K562 (cell line): Measurements from ENCODE around the gene KLK8. TPM values are rescaled to one million over a fixed set of nuclear protein-coding genes. Genes with fewer than 3 reads are reported as not detected.

Source experiments
- ATAC-seq: fragments of 200-7000 bp; cut with Tn5 transposase; 3 replicates; pipeline ENCODE4 v1.9.1; 2020; ENCODE audit warnings: moderate library complexity
- BruUV-seq: library from RNA; stranded (reverse); fragments of 400-500 nt; replicated peaks from 2 replicates; lab custom pipeline; 2021; lab: Mats Ljungman, UMichigan
- CTCF ChIA-PET: fragments of 300-600 bp; formaldehyde crosslinking; extraction: SDS; loops from one replicate; lab custom pipeline; 2021; ENCODE audit warnings: low intra/inter-chr PET ratio; lab: Yijun Ruan, JAX
- POLR2A ChIA-PET: fragments of 300-600, 350-650 bp; sonication (Branson Sonifier 250); formaldehyde crosslinking; extraction: SDS; loops from one replicate; lab custom pipeline; 2021; ENCODE audit warnings: antibody characterized with exemption, inconsistent platforms; lab: Yijun Ruan, JAX
- DNase-seq, 4 experiments: peaks; one replicate each; pipeline versions ENCODE4 v3.0.0 to v3.0.0-alpha.2; 2011 to 2018; ENCODE audit warnings: low spot score in 3 of 4, mixed read lengths in 3 of 4; ENCODE audit errors: extremely low read depth in 1 of 4
- FAIRE-seq: peaks from 2 replicates; lab custom pipeline; 2011; peaks lifted over from hg19 to GRCh38; lab: Jason Lieb, UNC
- H2AFZ ChIP-seq: 2 replicates; pipeline ENCODE4 v1.6.0; 2011; ENCODE audit warnings: low read depth, low read length, control low read depth, inconsistent platforms
- H3K27ac ChIP-seq: fragments of 200-600 bp; 3 replicates; pipeline ENCODE4 v1.8.0; 2011; ENCODE audit warnings: low read depth, mild to moderate bottlenecking, control low read depth, inconsistent platforms, low read length, moderate library complexity, mixed read lengths; ENCODE audit errors: extremely low read depth
- H3K27me3 ChIP-seq, 2 experiments: fragments of 300-600 bp in 1 of 2; 2 replicates in 1 of 2; 3 replicates in 1 of 2; pipeline versions ENCODE4 v1.6.0 to v1.8.0; 2011; ENCODE audit warnings: inconsistent platforms in 2 of 2, low read length in 2 of 2, mild to moderate bottlenecking in 1 of 2, mixed read lengths in 1 of 2, moderate library complexity in 1 of 2; ENCODE audit not compliant: control insufficient read depth in 2 of 2, insufficient read depth in 2 of 2
- H3K36me3 ChIP-seq: fragments of 300-600 bp; 3 replicates; pipeline ENCODE4 v1.8.0; 2011; ENCODE audit warnings: mild to moderate bottlenecking, low read length, inconsistent platforms; ENCODE audit not compliant: control insufficient read depth, insufficient read depth
- H3K4me1 ChIP-seq, 2 experiments: fragments of 200-600 bp in 1 of 2; replicated peaks in 1 of 2; 2 replicates in 1 of 2; 3 replicates in 1 of 2; pipeline versions ENCODE4 v1.5.1 to v1.8.0; 2011; ENCODE audit warnings: inconsistent platforms in 2 of 2, low read length in 2 of 2, mild to moderate bottlenecking in 1 of 2, mixed read lengths in 1 of 2, moderate library complexity in 1 of 2; ENCODE audit not compliant: control insufficient read depth in 2 of 2, insufficient read depth in 2 of 2
- H3K4me2 ChIP-seq: 2 replicates; pipeline ENCODE4 v1.6.1; 2011; ENCODE audit warnings: low read length, control low read depth, inconsistent platforms, mixed read lengths; ENCODE audit not compliant: insufficient read depth
- H3K4me3 ChIP-seq: fragments of 200-600 bp; sonication (generic), shearing (Covaris generic); 2 replicates; pipeline ENCODE4 v1.5.1; 2016; ENCODE audit warnings: control low read depth, inconsistent platforms
- H3K79me2 ChIP-seq: fragments of 200-600 bp; 3 replicates; pipeline ENCODE4 v1.8.0; 2011; ENCODE audit warnings: low read length, inconsistent platforms; ENCODE audit not compliant: control insufficient read depth, insufficient read depth
- H3K9ac ChIP-seq, 2 experiments: 2 replicates each; pipeline versions ENCODE4 v1.6.0 to v1.6.1; 2011; ENCODE audit warnings: low read depth in 2 of 2, low read length in 2 of 2, control low read depth in 1 of 2, inconsistent platforms in 1 of 2, mild to moderate bottlenecking in 1 of 2, mixed read lengths in 1 of 2; ENCODE audit not compliant: insufficient read depth in 1 of 2
- H3K9me1 ChIP-seq: one replicate; pipeline ENCODE4 v1.6.0; 2011; ENCODE audit warnings: inconsistent platforms, mild to moderate bottlenecking, low read length, moderate library complexity; ENCODE audit not compliant: control insufficient read depth, insufficient read depth
- H3K9me3 ChIP-seq: replicated peaks from 2 replicates; pipeline ENCODE4 v1.5.1; 2011; ENCODE audit warnings: low read depth, low read length, inconsistent platforms; ENCODE audit not compliant: control insufficient read depth, insufficient read depth
- H4K20me1 ChIP-seq: replicated peaks from 2 replicates; pipeline ENCODE4 v1.6.1; 2011; ENCODE audit warnings: low read length, inconsistent platforms, mixed read lengths; ENCODE audit not compliant: control insufficient read depth, insufficient read depth
- ADNP ChIP-seq: fragments of 200-800 bp; sonication (Bioruptor generic); IDR thresholded peaks from 2 replicates; pipeline ENCODE4 v1.6.1; 2016; ENCODE audit warnings: missing genetic modification characterization, missing compliant biosample characterization
- ARID3B ChIP-seq: fragments of 250-450 bp; sonication (Bioruptor Pico); IDR thresholded peaks from 2 replicates; pipeline ENCODE4 v1.4.0; 2020; ENCODE audit warnings: borderline replicate concordance
- CBX8 ChIP-seq: fragments of 200-600 bp; sonication (generic); IDR thresholded peaks from 2 replicates; pipeline ENCODE4 v1.6.1; 2012; ENCODE audit warnings: borderline replicate concordance, mixed run types, low read depth, mild to moderate bottlenecking, moderate library complexity, mixed read lengths, low read length, control low read depth, inconsistent platforms; ENCODE audit not compliant: poor library complexity, severe bottlenecking; ENCODE audit errors: extremely low read depth
- CTCF ChIP-seq, 3 experiments: IDR thresholded peaks in 2 of 3; conservative IDR thresholded peaks in 1 of 3; 2 replicates each; pipeline ENCODE4 v1.5.1; 2011 to 2012; ENCODE audit warnings: low read length in 3 of 3, mild to moderate bottlenecking in 3 of 3, control low read depth in 2 of 3, improper control_type of control experiment in 1 of 3, inconsistent platforms in 1 of 3, low read depth in 1 of 3, mixed read lengths in 1 of 3, moderate library complexity in 1 of 3; ENCODE audit not compliant: insufficient read depth in 2 of 3
- DLX4 ChIP-seq: fragments of 250-450 bp; sonication (Bioruptor Pico); IDR thresholded peaks from 2 replicates; pipeline ENCODE4 v1.6.1; 2021; ENCODE audit warnings: mild to moderate bottlenecking
- E2F6 ChIP-seq, 2 experiments: IDR thresholded peaks; 2 replicates each; pipeline ENCODE4 v1.6.1; 2011; ENCODE audit warnings: borderline replicate concordance in 1 of 2, control low read depth in 1 of 2, low read depth in 1 of 2, low read length in 1 of 2, mild to moderate bottlenecking in 1 of 2, mixed read lengths in 1 of 2, moderate library complexity in 1 of 2; ENCODE audit not compliant: insufficient read depth in 1 of 2, insufficient read length in 1 of 2, poor library complexity in 1 of 2, severe bottlenecking in 1 of 2; ENCODE audit errors: extremely low read depth in 1 of 2
- ELF2 ChIP-seq: fragments of 250-450 bp; sonication (Bioruptor Pico); IDR thresholded peaks from 2 replicates; pipeline ENCODE4 v1.5.0; 2021; ENCODE audit warnings: mild to moderate bottlenecking
- FOSL1 ChIP-seq: fragments of 200-800 bp; sonication (Bioruptor generic); conservative IDR thresholded peaks from 2 replicates; pipeline ENCODE4 v1.6.1; 2016; ENCODE audit warnings: missing genetic modification characterization, missing compliant biosample characterization
- HDAC3 ChIP-seq: fragments of 450-650 bp; IDR thresholded peaks from 2 replicates; pipeline ENCODE4 v1.6.1; 2018; ENCODE audit warnings: borderline replicate concordance, mild to moderate bottlenecking, moderate library complexity; ENCODE audit not compliant: partially characterized antibody
- LEF1 ChIP-seq: fragments of 450-650 bp; IDR thresholded peaks from 2 replicates; pipeline ENCODE4 v1.6.1; 2016; ENCODE audit warnings: mild to moderate bottlenecking
- NR0B1 ChIP-seq: fragments of 450-650 bp; IDR thresholded peaks from one replicate; pipeline ENCODE4 v1.6.1; 2018; ENCODE audit warnings: mild to moderate bottlenecking, moderate library complexity; ENCODE audit not compliant: partially characterized antibody
- POLR2G ChIP-seq: fragments of 200-400 bp; formaldehyde crosslinking; IDR thresholded peaks from 2 replicates; pipeline ENCODE4 v1.6.1; 2017; ENCODE audit warnings: low read depth, mild to moderate bottlenecking, antibody characterized with exemption, low read length, moderate library complexity
- RBM39 ChIP-seq: fragments of 200-400 bp; formaldehyde crosslinking; optimal IDR thresholded peaks from 2 replicates; pipeline ENCODE3; 2018; ENCODE audit warnings: low read depth, low read length
- ZNF174 ChIP-seq: fragments of 250-450 bp; sonication (Bioruptor Pico); IDR thresholded peaks from 2 replicates; pipeline ENCODE4 v1.4.0; 2020; ENCODE audit warnings: mild to moderate bottlenecking
- WGBS: fragments of 100-300 bp; shearing (Covaris generic); methylation state at CpG from one replicate; pipeline ENCODE4 v1.1.6; 2016; ENCODE audit warnings: low coverage, mixed read lengths; ENCODE audit not compliant: insufficient coverage; ENCODE audit errors: missing lambda C conversion rate; 5-methylcytosine and 5-hydroxymethylcytosine counted together
- in situ Hi-C: fragments of 300-500 bp; cut with MboI; formaldehyde crosslinking; loops from 4 replicates; pipeline ENCODE4 v1.15.0; 2018; ENCODE audit warnings: inconsistent platforms, mixed read lengths
- intact Hi-C: fragments of 100-400 bp; cut with micrococcal nuclease; formaldehyde crosslinking; loops from 2 replicates; pipeline ENCODE4 v1.14.2; 2022
- polyA plus RNA-seq, 8 experiments: library from polyadenylated mRNA; depleted of rRNA in 4 of 8; stranded (reverse) in 5 of 8; unstranded in 3 of 8; fragments of >200 nt; fragmentation: Nextera tagmentation in 2 of 8; fragmentation: Illumina TruSeq in 1 of 8; extraction: Ambion mirVana in 2 of 8; extraction: Trizol in 1 of 8; gene quantifications; 2 replicates each; pipeline versions ENCODE4 v1.2.1 to v1.2.3, GENCODE V29; 2011 to 2014; ENCODE audit warnings: inconsistent platforms in 1 of 8, missing spikeins in 1 of 8
- total RNA-seq, 7 experiments: library from RNA; depleted of rRNA in 6 of 7; stranded (reverse); fragments of >200 nt in 6 of 7; fragmentation: Illumina TruSeq in 2 of 7; extraction: Trizol in 2 of 7; gene quantifications; 2 replicates each; pipeline versions ENCODE4 v1.2.1 to v1.2.3, GENCODE V29; 2011 to 2021; ENCODE audit warnings: low replicate concordance in 1 of 7

KLK8 gene
- total and polyA plus RNA-seq, 9 of the 15 experiments (the other 6 are each of a cell fraction or from before 2014, with no cell fraction given) = 0.37 to 1.7 (median 0.76) TPM

- Histone ChIP-seq H3K9me1 (no peaks in the 10 kb centered on the region), H3K27ac (no peak overlapping the region), H3K36me3 (no peaks in the 10 kb centered on the region), H3K79me2 (no peaks in the 10 kb centered on the region), H3K9me3 (no peaks in the 10 kb centered on the region), H3K9ac (peak overlapping the region in 1 of 2 experiments; percentile 79; a peak in 2 of 4 replicates), H3K27me3 (peaks cover 0 to 12% of the 10 kb centered on the region in 2 experiments; a peak in 3 of 5 replicates), H4K20me1 (no peaks in the 10 kb centered on the region), H2AFZ (peak overlapping the region; percentile 97), H3K4me3 (no peak overlapping the region), H3K4me1 (peaks cover 19 to 32% of the 10 kb centered on the region in 2 experiments; a peak in 4 of 5 replicates), H3K4me2 (peak overlapping the region; percentile 29)
- intact Hi-C loops = no loop called here
- no TSS peak for BruUV-seq
- FAIRE-seq (no peak), ATAC-seq (peak; percentile 62), DNase-seq (peak; percentile 57 to 76 (median 68))
- ChIA-PET CTCF (no interaction called here), POLR2A (interaction anchor here (0.6 to 1.8 kb wide), 3 partner anchors 53 to 197 kb away, joined by 3 to 11 read pairs (median 3); no protein-coding TSS in a partner anchor)
- WGBS = 34% methylated on average over 14 of the region's 16 CpGs
- in situ Hi-C loops = no loop called here
- TF ChIP-seq HDAC3 (no peak), ELF2 (CRISPR knock-in tag) (no peak), CTCF (IDR thresholded peaks at IDR 0.05 in 2 of 3, conservative IDR thresholded peaks at IDR 0.05 in 1 of 3; ENCODE audit: insufficient read depth in 2 of 3, low read depth in 1 of 3, low read length in 3 of 3) (peak; percentile 10 to 51 (median 28); a peak in 3 of 6 replicates), RBM39 (no peak), CBX8 (no peak), FOSL1 (tag) (no peak), POLR2G (0 out of 2 replicates have a peak, but pooled peaks have one; percentile 38), DLX4 (CRISPR knock-in tag) (no peak), ZNF174 (CRISPR knock-in tag) (no peak), ARID3B (CRISPR knock-in tag) (no peak), E2F6 (IDR thresholded peaks at IDR 0.05; ENCODE audit: borderline replicate concordance in 1 of 2, extremely low read depth in 1 of 2, insufficient read depth in 1 of 2, insufficient read length in 1 of 2, low read depth in 1 of 2, low read length in 1 of 2, poor library complexity in 1 of 2, severe bottlenecking in 1 of 2) (peak in 1 of 2 experiments; percentile 20), ADNP (tag) (no peak), NR0B1 (no peak), LEF1 (no peak)
These were observed 423 bp downstream of the KLK8 start for GRCh38 chr19:51000981-51001380.
